ENCODE measurements around the gene P2RY2. TPM values are rescaled to one million over a fixed set of nuclear protein-coding genes. Genes with fewer than 3 reads are reported as not detected.

Gene P2RY2
- total and polyA plus RNA-seq, 2 experiments from 2014 or later, result 0.63 to 1.6 TPM

DNA sequence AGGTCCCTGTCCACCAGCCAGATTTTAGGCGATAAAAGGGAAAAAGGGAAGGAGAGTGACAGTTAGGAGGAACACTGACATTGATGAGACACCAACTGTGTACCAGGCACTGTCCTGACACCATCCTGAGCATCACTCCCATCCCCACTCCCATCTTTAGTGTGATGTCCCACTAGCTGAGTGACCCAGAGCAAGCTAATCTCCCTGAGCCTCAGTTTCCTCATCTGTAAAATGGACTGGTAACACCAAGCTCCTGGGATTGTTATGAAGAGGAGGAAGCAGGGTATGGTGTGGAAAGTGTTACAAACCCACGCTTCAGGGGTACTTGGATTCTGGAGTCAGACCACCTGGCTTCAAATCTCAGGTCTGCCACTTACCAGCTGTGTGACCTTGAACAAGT is 45.6 kb downstream of the P2RY2 start:
- Histone ChIP-seq H3K4me3 (no peak overlapping the region), H3K79me2 (replicated peaks; ENCODE audit: insufficient read depth) (no peaks in the 10 kb centered on the region), H3K4me1 (ENCODE audit: insufficient read depth) (no peaks in the 10 kb centered on the region; the same call in 1 of the 2 replicates), H2AFZ (no peak overlapping the region), H3F3A (replicated peaks; ENCODE audit: low read depth) (no peaks in the 10 kb centered on the region), H3K9me2 (ENCODE audit: insufficient read depth) (no peaks in the 10 kb centered on the region), H3K27ac (ENCODE audit: low read depth) (no peak overlapping the region), H3K27me3 (ENCODE audit: insufficient read depth) (peaks cover 24% of the 10 kb centered on the region), H3K4me2 (no peak overlapping the region), H4K20me1 (replicated peaks; ENCODE audit: insufficient read depth) (no peaks in the 10 kb centered on the region), H3K36me3 (ENCODE audit: insufficient read depth) (no peaks in the 10 kb centered on the region)
- TF ChIP-seq JUNB (IDR thresholded peaks at IDR 0.05; ENCODE audit: unreplicated experiment) (no peak), STAT1 (IDR thresholded peaks at IDR 0.05; ENCODE audit: unreplicated experiment) (no peak), ZNF114 (CRISPR knock-in tag; IDR thresholded peaks at IDR 0.05) (no peak), POLR2AphosphoS5 (IDR thresholded peaks at IDR 0.05; ENCODE audit: low read depth) (no peak), EZH2 (IDR thresholded peaks at IDR 0.05; ENCODE audit: low read depth, unreplicated experiment) (no peak), ZNF331 (CRISPR knock-in tag; IDR thresholded peaks at IDR 0.05; ENCODE audit: low read depth) (no peak), CREB1 (CRISPR knock-in tag; IDR thresholded peaks at IDR 0.05; ENCODE audit: low read depth) (no peak), NANOG (IDR thresholded peaks at IDR 0.05; ENCODE audit: borderline replicate concordance) (no peak), EZH2phosphoT487 (IDR thresholded peaks at IDR 0.05; ENCODE audit: unreplicated experiment) (no peak)
- TF ChIP-seq, protein P1, sequence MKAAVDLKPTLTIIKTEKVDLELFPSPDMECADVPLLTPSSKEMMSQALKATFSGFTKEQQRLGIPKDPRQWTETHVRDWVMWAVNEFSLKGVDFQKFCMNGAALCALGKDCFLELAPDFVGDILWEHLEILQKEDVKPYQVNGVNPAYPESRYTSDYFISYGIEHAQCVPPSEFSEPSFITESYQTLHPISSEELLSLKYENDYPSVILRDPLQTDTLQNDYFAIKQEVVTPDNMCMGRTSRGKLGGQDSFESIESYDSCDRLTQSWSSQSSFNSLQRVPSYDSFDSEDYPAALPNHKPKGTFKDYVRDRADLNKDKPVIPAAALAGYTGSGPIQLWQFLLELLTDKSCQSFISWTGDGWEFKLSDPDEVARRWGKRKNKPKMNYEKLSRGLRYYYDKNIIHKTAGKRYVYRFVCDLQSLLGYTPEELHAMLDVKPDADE (IDR thresholded peaks at IDR 0.05), result no peak
- TF ChIP-seq, protein P2, sequence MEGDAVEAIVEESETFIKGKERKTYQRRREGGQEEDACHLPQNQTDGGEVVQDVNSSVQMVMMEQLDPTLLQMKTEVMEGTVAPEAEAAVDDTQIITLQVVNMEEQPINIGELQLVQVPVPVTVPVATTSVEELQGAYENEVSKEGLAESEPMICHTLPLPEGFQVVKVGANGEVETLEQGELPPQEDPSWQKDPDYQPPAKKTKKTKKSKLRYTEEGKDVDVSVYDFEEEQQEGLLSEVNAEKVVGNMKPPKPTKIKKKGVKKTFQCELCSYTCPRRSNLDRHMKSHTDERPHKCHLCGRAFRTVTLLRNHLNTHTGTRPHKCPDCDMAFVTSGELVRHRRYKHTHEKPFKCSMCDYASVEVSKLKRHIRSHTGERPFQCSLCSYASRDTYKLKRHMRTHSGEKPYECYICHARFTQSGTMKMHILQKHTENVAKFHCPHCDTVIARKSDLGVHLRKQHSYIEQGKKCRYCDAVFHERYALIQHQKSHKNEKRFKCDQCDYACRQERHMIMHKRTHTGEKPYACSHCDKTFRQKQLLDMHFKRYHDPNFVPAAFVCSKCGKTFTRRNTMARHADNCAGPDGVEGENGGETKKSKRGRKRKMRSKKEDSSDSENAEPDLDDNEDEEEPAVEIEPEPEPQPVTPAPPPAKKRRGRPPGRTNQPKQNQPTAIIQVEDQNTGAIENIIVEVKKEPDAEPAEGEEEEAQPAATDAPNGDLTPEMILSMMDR (conservative IDR thresholded peaks at IDR 0.05; ENCODE audit: low read depth in 2 of 2), result no peak
- TF ChIP-seq, protein P3, sequence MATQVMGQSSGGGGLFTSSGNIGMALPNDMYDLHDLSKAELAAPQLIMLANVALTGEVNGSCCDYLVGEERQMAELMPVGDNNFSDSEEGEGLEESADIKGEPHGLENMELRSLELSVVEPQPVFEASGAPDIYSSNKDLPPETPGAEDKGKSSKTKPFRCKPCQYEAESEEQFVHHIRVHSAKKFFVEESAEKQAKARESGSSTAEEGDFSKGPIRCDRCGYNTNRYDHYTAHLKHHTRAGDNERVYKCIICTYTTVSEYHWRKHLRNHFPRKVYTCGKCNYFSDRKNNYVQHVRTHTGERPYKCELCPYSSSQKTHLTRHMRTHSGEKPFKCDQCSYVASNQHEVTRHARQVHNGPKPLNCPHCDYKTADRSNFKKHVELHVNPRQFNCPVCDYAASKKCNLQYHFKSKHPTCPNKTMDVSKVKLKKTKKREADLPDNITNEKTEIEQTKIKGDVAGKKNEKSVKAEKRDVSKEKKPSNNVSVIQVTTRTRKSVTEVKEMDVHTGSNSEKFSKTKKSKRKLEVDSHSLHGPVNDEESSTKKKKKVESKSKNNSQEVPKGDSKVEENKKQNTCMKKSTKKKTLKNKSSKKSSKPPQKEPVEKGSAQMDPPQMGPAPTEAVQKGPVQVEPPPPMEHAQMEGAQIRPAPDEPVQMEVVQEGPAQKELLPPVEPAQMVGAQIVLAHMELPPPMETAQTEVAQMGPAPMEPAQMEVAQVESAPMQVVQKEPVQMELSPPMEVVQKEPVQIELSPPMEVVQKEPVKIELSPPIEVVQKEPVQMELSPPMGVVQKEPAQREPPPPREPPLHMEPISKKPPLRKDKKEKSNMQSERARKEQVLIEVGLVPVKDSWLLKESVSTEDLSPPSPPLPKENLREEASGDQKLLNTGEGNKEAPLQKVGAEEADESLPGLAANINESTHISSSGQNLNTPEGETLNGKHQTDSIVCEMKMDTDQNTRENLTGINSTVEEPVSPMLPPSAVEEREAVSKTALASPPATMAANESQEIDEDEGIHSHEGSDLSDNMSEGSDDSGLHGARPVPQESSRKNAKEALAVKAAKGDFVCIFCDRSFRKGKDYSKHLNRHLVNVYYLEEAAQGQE (IDR thresholded peaks at IDR 0.05; ENCODE audit: unreplicated experiment), result no peak
- Mint-ChIP-seq H3K27ac (no peak overlapping the region), H3K9me3 (no peaks in the 10 kb centered on the region), H3K36me3 (ENCODE audit: low read depth) (no peaks in the 10 kb centered on the region), H3K4me1 (peaks cover 6% of the 10 kb centered on the region), H3K27me3 (ENCODE audit: insufficient read depth, low read depth, poor library complexity) (peaks cover 13% of the 10 kb centered on the region), H3K4me3 (no peak overlapping the region; the same call in 2 of the 3 replicates)
- ATAC-seq (no peak), DNase-seq (ENCODE audit: low spot score) (no peak)

Data from GM23338 (cell line).